Renal cortex interstitium (tissue), 11 donors: ENCODE data around the gene UTP25. TPM values are rescaled to one million over a fixed set of nuclear protein-coding genes. Genes with fewer than 3 reads are reported as not detected.
"Not testable (repeated sequence)": the region's sequence is repeated elsewhere in the genome, so short reads cannot be mapped to it uniquely, and the experiment has no call there.

Experiments used
- DNase-seq, 11 donors: peaks; one replicate each; pipeline ENCODE4 v3.0.0-alpha.2; 2013; ENCODE audit warnings: low read depth in 9 of 11, low spot score in 4 of 11; ENCODE audit errors: extremely low read depth in 1 of 11
- polyA plus RNA-seq, 3 donors: library from polyadenylated mRNA; unstranded; fragments of 120-200 nt; gene quantifications; one replicate each; pipeline ENCODE4 v1.2.1, GENCODE V29; 2013; ENCODE audit not compliant: insufficient read length in 3 of 3

The UTP25 gene
- polyA plus RNA-seq, 3 donors, result 9.4 to 11.3 (median 11.1) TPM

DNA sequence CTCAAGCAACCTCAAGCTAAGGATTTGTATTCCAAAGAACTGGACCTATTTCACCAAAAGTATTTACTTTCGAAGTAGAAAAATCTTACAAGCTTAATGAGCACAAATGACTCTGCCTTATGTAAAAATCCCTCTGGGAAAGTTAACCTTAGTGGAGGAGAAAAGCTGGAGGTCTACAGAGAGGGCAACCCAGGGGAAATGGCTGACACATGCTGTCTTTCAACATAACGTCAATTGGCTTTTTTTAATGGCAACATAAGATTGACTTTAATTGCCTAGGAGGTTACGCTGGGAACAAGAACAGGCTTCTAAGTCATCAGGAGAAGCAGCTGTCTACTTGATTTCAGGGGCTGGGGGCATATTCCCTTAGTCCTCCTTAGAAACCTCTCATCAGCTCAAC lies 52.3 kb downstream of the UTP25 start:
- DNase-seq, result no peak

DNA sequence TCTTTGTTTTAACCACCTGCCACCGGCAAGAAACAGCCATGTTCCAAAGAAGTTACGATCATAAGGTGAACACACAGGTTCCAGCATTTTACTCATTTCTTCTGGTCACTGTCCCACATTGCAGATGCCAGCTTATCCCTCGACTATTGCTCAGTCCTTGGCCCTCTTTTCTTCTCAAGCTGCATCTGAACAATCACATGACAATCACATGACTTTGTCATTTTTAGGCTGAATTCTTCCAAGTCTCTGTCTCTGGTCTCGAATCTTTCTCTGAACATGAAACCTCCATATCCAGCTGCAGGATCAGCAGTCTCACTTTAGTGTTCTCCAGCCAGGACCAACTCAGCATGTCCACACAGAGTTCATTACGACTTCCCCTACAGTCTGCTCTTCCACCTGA lies 53.8 kb downstream of the UTP25 start:
- DNase-seq, result no peak

DNA sequence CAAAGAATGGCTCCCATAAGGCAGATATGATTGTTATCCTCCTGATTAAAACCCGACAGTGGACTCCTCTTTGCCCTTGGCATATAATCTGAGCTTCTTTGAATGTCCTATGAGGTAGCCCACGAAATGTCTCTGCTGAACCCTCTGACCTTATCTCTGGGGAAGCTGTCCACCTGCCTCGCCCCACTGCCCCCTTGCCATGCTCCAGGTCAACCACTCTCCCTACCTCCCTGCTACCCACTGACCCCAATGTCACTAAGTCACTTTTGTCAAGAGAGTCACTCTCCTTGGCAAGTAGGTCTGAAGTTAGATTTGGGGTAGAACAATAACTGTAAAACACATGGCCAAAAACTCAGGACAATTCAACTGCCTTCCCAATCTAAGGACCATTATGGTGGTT lies 54.5 kb downstream of the UTP25 start:
- no peak for DNase-seq

DNA sequence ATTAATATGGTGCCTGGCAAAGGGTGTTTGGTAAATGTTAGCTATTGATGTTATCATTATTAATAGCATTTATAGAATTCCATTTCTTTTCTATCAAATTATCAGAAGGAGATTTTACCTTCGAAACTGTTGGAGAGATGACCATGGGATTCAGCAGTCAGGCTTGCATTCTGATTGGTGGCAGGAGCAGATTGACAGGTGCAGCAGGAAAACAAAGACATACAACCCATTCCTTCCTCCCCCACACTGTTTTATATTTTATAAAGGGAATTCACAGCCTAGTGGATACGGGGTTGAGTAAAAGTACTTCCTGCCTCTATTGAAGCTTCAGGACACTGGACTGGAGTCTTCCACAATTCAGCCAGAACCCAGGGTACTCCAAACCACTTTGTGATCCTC lies 55.2 kb downstream of the UTP25 start:
- DNase-seq, result no peak

DNA sequence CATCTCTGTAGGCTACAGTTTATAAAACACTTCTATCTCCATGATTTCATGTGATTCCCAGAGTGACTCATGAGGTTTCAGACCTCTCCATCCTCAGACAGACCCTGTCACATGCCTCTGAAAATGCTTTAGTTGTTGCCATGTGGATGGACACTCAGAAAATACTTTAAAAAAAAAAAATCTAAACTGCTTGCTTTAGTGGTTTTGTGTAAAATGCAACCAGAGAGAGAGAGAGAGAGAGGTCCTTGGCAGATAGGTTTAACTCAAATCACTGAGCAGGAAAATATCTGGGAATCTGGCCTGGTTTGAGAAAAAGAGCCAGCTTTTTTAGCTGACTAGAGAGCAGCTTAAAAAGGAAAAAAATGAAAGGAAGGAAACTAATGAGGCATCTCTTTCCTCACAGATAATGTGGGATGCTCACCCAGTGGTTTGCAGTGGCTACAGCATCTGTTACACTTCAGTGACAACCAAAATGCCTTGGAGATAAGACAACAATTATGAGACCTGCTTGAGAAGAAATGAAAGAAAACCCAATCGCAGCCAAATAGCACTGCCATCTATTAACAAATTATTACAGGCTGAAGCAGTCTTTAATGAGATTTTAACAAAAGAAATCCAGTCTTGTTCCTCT lies 55.7 kb downstream of the UTP25 start:
- DNase-seq, result no peak

DNA sequence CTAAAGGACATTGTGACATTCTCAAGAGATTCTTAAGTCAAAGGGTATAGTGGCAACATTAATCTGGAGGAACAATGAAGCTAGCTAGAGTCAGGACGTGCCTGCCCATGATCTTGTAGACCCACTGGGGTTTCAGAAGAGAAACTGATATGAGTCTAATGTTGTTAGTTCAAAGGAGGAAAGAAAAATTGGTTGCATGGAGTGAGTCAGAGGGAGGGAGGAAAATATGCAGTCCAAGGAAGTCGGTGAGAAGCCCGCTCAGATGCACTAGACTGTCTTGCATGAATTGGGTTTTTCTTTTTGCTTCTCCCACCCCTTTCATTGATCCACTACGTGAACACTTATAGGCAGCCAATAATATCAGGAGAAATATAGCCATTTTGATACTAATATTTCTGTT lies 56.5 kb downstream of the UTP25 start:
- no peak for DNase-seq

DNA sequence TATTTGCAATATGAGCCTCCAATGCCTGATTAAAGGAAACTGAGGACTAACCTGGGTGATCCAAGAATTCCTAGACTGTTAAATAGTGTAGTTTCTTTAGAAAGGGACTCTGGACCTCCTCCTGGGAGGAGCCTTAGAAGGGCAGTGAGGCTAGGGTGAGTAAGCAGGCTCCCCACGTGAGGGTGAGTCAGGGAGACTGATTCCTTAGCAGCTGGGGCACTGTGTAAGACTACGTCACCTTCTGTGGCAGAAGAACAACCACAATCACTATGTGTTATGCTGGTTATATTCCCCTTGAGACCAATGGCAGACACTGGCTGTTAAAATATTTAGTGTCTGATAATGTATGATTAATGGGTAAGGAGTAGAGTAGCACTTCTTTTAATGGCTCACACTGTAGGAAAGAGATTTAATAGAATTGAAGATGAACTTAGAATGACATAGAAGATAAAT lies 56.9 kb downstream of the UTP25 start:
- no peak for DNase-seq

DNA sequence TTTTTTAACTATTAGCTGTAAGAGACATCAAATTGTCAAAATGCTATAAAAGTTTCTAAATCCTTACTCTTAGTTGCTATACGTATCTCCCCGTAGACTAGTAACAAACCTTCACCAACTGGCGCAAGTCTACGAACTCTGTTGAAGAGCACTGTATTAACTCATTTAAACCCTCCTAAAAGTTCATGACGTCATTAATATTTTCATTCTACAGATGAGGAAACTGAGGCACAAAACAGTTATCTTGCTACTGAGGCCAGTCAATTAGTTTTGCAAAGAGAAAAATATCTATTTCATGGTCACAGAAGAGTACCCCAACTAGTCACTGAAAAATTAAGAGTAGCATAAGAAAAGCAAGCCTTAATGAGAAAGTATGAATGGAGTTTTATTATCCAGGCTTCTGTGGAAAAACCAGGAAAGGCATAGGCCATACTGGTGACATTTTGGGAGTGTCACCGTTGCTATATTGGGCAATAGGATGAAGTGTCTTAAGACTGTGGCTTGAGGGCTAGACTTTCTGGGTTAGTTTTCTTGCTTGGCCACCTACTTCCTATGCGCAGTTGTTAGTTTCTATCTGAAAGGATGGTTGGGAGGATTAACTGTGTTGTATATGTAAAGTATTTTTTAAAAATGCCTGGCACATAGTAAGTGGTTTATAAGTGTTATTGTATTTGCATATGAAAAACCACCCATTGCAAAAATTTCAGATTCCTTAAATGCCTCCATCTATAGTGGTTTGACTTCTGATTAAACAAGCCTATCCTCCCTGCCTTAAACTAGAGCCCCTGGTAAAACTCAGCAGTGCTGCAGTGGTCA lies 57.8 kb downstream of the UTP25 start:
- DNase-seq, result no peak

DNA sequence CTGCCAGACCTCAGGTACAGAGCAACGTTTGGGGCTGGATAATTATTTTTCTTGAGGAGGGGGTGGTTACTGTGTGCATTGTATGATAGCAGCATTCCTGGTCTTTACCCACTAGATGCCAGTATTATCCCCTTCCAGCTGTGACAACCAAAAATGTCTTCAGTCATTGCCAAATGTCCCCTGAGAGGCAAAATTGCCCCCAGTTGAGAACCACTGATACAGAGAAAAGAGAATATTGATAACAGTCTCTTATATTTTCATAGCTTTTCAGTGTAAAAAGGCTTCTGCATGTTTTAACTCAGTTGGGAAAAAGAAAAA lies 58.4 kb downstream of the UTP25 start:
- DNase-seq, result no peak

DNA sequence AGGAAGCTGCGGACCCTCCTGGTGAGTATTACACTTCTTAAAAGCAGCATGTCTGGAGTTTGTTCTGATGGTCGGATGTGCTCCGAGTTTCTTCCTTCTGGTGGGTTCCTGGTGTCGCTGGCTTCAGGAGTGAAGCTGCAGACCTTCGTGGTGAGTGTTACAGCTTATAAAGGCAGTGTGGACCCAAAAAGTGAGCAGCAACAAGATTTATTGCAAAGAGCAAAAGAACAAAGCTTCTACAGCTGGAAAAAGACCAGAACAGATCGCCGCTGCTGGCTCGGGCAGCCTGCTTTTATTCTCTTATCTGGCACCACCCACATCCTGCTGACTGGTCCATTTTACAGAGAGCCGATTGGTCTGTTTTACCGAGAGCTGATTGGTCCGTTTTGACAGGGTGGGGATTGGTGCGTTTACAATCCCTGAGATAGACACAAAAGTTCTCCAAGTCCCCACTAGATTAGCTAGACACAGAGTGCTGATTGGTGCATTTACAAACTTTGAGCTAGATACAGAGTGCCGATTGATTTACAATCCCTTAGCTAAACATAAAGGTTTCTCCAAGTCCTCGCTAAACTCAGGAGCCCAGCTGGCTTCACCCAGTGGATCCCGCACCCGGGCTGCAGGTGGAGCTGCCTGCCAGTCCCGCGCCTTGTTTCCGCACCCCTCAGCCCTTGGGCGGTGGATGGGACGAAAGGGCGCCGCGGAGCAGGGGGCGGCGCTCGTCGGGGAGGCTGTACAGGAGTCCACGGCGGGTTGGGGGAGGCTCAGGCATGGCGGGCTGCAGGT lies 60.7 kb downstream of the UTP25 start:
- not testable (repeated sequence) for DNase-seq

DNA sequence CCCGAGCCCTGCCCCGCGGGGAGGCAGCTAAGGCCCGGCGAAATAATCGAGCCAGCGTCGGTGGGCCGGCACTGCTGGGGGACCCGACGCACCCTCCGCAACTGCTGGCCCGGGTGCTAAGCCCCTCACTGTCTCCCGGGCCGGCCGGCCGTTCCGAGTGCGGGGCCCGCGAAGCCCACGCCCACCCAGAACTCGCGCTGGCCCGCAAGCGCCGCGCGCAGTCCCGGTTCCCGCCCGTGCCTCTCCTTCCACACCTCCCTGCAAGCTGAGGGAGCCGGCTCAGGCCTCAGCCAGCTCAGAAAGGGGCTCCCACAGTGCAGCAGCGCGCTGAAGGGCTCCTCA lies 61.3 kb downstream of the UTP25 start:
- no peak for DNase-seq

DNA sequence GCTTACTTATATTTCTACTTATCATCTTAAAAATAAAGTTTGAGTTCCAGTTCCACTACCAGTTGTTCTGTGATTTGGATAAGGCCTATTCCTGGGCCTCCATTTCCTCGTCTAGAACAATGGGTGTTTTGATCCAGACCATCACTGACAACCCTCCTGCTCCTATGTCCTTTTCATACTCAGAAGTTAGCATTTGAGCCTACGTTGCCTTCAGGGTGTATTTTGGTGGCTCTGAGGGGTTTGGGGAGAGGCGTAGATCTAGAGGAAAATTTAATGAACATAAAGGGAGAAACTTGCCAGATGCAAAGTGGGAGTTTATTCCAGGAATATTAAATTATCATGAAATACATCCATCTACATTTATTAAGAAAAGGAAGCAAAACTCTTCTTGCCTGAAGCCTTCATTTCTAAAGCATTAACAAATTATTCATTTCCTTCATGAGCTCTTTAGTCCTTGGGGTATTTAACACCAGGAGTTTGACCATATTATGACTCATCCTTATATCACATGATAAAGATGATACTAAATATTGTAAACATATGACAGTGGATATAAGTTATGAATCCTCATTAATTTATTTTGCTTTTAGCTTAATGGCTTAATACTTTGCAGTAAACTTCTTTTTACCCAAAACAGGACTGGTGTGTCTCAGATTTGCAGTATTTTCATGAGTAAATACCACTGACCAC lies 63.0 kb downstream of the UTP25 start:
- DNase-seq, result no peak

DNA sequence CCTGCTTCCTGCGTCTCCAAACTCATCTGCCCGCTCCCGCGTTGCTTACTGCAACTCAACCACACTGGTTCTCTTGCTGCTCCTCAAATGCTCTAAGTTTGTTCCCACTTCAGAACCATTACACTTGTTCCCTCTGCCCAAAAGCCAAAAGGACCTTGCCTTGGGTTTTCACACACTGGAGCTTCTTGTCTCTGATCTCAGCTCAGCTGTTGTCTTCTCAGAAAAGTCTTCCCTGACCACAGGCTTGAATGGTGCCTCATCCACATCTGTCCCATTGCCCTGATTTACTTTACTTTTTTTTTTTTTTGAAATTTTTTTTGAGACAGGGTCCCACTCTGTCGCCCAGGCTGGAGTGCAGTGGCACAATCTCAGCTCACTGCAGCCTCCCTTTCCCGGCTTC lies 66.0 kb downstream of the UTP25 start:
- DNase-seq, result no peak

DNA sequence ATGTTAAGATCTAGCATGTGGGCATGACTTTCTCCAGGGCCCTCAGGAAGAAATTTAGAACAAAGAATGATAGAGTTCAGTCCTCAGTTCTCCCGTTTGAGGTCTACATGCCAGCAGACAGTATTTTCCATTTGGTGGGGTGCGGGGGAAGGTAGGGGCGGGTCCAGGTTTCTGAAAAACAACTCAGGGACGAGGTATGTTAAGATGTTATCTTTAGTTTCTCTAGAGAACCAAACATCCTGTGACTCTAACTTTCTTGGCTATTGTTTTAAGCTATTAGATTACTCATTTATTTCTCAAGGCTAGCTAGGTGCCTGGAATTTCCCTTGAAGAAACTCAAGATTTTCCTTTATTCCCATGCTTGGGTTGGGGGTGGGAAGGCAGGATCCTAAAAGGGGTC lies 67.9 kb downstream of the UTP25 start:
- DNase-seq, result no peak

DNA sequence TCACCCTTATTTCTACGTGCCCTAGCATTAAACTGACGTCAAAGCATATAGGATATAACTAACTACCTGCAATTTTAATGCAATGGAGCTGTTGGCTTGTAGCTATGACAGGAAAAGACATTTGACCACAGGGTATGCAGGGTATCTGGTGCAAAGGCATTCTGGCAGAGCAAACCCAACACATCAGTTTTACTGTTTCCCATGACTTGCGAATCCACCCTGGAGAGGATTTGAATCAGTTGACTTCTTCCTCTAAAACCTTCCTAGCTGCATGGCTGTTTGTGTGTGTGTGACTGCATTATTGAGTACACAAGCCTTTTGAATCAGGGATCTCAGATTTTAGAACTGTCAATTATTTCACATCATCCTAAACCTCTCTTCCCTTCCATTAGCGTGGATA lies 68.6 kb downstream of the UTP25 start:
- DNase-seq, result no peak

DNA sequence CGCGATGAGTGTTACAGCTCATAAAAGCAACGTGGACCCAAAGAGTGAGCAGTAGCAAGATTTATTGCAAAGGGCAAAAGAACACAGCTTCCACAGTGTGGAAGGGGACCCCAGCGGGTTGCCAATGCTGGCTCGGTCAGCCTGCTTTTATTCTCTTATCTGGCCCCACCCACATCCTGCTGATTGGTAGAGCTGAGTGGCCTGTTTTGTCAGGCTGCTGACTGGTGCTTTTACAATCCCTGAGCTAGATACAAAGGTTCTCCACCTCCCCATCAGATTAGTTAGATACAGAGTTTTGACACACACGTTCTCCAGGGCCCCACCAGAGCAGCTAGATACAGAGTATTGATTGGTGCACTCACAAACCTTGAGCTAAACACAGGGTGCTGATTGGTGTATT lies 70.5 kb downstream of the UTP25 start:
- DNase-seq, result not testable (repeated sequence)

DNA sequence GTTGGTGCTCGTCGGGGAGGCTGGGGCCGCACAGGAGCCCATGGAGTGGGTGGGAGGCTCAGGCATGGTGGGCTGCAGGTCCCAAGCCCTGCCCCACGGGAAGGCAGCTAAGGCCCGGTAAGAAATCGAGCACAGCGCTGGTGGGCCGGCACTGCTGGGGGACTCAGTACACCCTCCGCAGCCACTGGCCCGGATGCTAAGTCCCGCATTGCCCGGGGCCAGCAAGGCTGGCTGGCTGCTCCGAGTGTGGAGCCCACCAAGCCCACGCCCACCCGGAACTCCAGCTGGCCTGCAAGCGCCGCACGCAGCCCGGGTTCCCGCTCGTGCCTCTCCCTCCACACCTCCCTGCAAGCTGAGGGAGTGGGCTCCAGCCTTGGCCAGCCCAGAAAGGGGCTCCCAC lies 71.1 kb downstream of the UTP25 start:
- not testable (repeated sequence) for DNase-seq

DNA sequence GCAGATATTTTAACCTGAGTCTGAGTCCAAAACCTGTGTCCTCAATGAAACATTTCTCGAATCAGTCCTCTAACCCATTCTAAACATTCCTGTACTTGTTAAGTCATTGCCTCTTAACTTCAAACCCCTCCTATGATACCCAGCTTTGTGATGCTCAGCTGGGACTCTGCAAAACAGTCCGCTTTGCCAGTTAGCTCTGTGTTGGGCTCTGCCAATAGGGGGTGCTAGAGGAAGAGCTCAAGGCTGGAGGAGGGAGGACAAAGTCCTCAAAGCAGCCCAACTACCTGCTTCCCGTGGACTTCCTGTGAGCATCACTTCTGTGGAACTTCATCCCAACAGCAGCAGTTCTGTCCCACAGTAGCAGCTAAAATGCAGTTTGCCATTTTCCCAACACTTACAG lies 72.2 kb downstream of the UTP25 start:
- no peak for DNase-seq

DNA sequence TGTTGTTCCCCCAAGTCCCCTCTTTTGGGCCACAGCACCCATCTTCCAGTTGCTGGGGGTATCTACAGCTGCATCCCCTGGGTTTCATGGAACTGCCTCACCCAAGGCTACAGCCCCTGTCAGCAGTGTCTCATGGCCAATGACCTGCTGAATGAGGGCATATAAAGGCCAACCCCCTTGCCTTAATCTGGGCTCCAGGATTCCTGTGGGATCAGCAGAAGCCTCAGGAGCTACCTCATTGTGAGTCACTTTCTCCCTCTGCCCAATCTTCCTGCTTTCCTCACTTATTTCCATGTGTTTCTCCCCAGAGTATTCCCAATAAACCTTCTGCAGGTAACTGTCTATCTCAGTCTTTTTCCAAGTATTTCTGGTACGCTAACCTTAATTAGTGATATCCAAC lies 73.0 kb downstream of the UTP25 start:
- no peak for DNase-seq

DNA sequence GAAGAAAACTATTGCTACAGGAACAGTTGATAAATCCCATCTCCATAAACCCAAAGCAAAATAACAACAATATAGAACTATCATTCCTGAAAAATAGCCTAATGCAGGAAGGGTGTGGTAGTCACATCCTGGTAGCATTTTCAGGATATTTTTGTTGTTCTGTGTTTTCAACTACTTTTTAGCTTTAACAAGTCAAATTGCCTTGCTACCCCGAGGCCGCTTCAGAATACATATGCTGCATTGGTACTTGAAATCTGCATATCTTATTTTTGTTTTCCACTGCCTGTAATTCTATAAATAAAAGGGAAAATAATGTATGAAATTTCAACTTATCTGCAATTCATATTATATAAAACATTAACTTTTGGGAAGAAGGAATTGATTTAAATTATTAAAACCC lies 73.4 kb downstream of the UTP25 start:
- no peak for DNase-seq
